Motor neuron (in vitro differentiated cells): ENCODE measurements around the gene GPBAR1. TPM values are rescaled to one million over a fixed set of nuclear protein-coding genes. Genes with fewer than 3 reads are reported as not detected.

Experiments used
- ATAC-seq, 8 experiments: fragments of 200-7000 bp; cut with Tn5 transposase; replicated peaks in 6 of 8; 2 replicates each; pipeline ENCODE4 v1.8.0; 2021; ENCODE audit warnings: mild to moderate bottlenecking in 8 of 8, moderate library complexity in 8 of 8
- H3K27ac ChIP-seq, 2 donors: fragments of 250-450 bp; sonication (Bioruptor Pico); 2 replicates each; pipeline ENCODE4 v1.9.0; 2021; ENCODE audit warnings: antibody characterized with exemption in 2 of 2, mild to moderate bottlenecking in 2 of 2, moderate library complexity in 1 of 2
- H3K4me1 ChIP-seq, 2 donors: fragments of 250-450 bp; sonication (Bioruptor Pico); replicated peaks in 1 of 2; 2 replicates each; pipeline ENCODE4 v1.6.1; 2021; ENCODE audit warnings: antibody characterized with exemption in 2 of 2, mild to moderate bottlenecking in 2 of 2, moderate library complexity in 1 of 2
- H3K4me3 ChIP-seq, 5 donors: fragments of 250-450 bp; sonication (Bioruptor Pico); 2 replicates each; pipeline ENCODE4 v1.9.0; 2021; ENCODE audit warnings: antibody characterized with exemption in 5 of 5, mild to moderate bottlenecking in 5 of 5, moderate library complexity in 4 of 5
- WGBS, 10 experiments: fragments of 450-650 bp; shearing (Covaris generic); methylation state at CpG; one replicate each; pipeline ENCODE4 v1.0.0; 2022; 5-methylcytosine and 5-hydroxymethylcytosine counted together
- in situ Hi-C, 9 experiments: fragments of 400-800 bp; cut with MboI; loops; one replicate each; pipeline ENCODE4 v1.15.0; 2021; ENCODE audit warnings: low sequenced_read_pairs in 9 of 9, low pct_unique_long_range_greater_than_20kb in 2 of 9; ENCODE audit not compliant: unreplicated experiment in 9 of 9
- total RNA-seq, 8 experiments: library from RNA; unstranded; fragments of 300-600 nt; gene quantifications; 2 replicates each; pipeline versions ENCODE4 v1.2.3 to v1.2.4, GENCODE V29; 2022

The GPBAR1 gene
- total RNA-seq, 8 experiments from 2014 or later: 0.49 to 6.9 (median 0.85) TPM

GRCh38 chr2:218284106-218284811 lies 23.4 kb downstream of the GPBAR1 start:
- Histone ChIP-seq H3K4me1 (peaks cover 3 to 4% of the 10 kb centered on the region in 2 donors), H3K4me3 (no peak overlapping the region), H3K27ac (no peak overlapping the region)
- in situ Hi-C loops: loop anchor here in 7 of 9 experiments (25.0 kb wide), 2 partner anchors 103 to 403 kb away; partner anchors contain the start of genes CTDSP1 (in 7 of the 7) and SLC11A1 (in 7 of the 7)
- ATAC-seq: peak in 2 of 8 experiments; percentile 18
- WGBS, 10 experiments: 7 to 100% (median 93%) methylated on average over 1 to 8 of the region's 16 CpGs; no CpG with 5 or more reads in 3 of the 10 experiments

- in situ Hi-C loops: loop anchor here in 7 of 9 experiments (25.0 kb wide), 2 partner anchors 102 to 402 kb away; partner anchors contain the start of genes CTDSP1 (in 7 of the 7) and SLC11A1 (in 7 of the 7)
- 26 to 79% (median 27%) methylated on average over 3 to 4 of the region's 6 CpGs; no CpG with 5 or more reads in 7 of the 10 experiments for WGBS, 10 experiments
- peaks cover 4 to 6% of the 10 kb centered on the region in 2 donors for H3K4me1 ChIP-seq
- ATAC-seq: no peak
- H3K4me3 ChIP-seq: no peak overlapping the region
- no peak overlapping the region for H3K27ac ChIP-seq
Measured at GRCh38 chr2:218285604-218286003, 24.8 kb downstream of the GPBAR1 start.

GRCh38 chr2:218286570-218287459 lies 26.0 kb downstream of the GPBAR1 start:
- H3K4me1 ChIP-seq: peaks cover 4 to 6% of the 10 kb centered on the region in 2 donors
- H3K27ac ChIP-seq: no peak overlapping the region
- peak; percentile 51 to 90 (median 86) for ATAC-seq
- H3K4me3 ChIP-seq: peak overlapping the region in 2 of 5 donors; percentile 13 to 24
- in situ Hi-C loops: loop anchor here in 7 of 9 experiments (25.0 kb wide), 2 partner anchors 100 to 400 kb away; partner anchors contain the start of genes CTDSP1 (in 7 of the 7) and SLC11A1 (in 7 of the 7)
- WGBS, 10 experiments: 0 to 83% (median 33%) methylated on average over 1 to 7 of the region's 11 CpGs; no CpG with 5 or more reads in 2 of the 10 experiments

- H3K4me1 ChIP-seq: peaks cover 4 to 6% of the 10 kb centered on the region in 2 donors
- H3K27ac ChIP-seq: no peak overlapping the region
- H3K4me3 ChIP-seq: no peak overlapping the region
- peak in 3 of 8 experiments; percentile 13 to 30 (median 24) for ATAC-seq
- in situ Hi-C loops: loop anchor here in 7 of 9 experiments (25.0 kb wide), 2 partner anchors 98 to 398 kb away; partner anchors contain the start of genes CTDSP1 (in 7 of the 7) and SLC11A1 (in 7 of the 7)
- WGBS, 10 experiments: 0 to 55% (median 51%) methylated on average over 1 to 6 of the region's 6 CpGs; no CpG with 5 or more reads in 3 of the 10 experiments
Measured at GRCh38 chr2:218289639-218290315, 29.0 kb downstream of the GPBAR1 start.

- Histone ChIP-seq H3K4me1 (peaks cover 4 to 6% of the 10 kb centered on the region in 2 donors), H3K4me3 (no peak overlapping the region), H3K27ac (no peak overlapping the region)
- ATAC-seq: no peak
- in situ Hi-C loops: loop anchor here in 7 of 9 experiments (25.0 kb wide), 2 partner anchors 97 to 397 kb away; partner anchors contain the start of genes CTDSP1 (in 7 of the 7) and SLC11A1 (in 7 of the 7)
- WGBS, 10 experiments: 7 to 100% (median 63%) methylated on average over 1 to 6 of the region's 12 CpGs; no CpG with 5 or more reads in 2 of the 10 experiments
Measured at GRCh38 chr2:218290316-218291261, 29.8 kb downstream of the GPBAR1 start.

GRCh38 chr2:218291318-218292047 lies 30.7 kb downstream of the GPBAR1 start:
- Histone ChIP-seq H3K4me3 (no peak overlapping the region), H3K4me1 (peaks cover 4 to 6% of the 10 kb centered on the region in 2 donors)

GRCh38 chr2:218292048-218293014 lies 31.5 kb downstream of the GPBAR1 start, which contains the start of gene TMBIM1:
Gene TMBIM1, minus strand, starts transcription at chr2:218292503. Its CDS starts 10,362 bp downstream, at chr2:218282141.
- Histone ChIP-seq H3K4me1 (peaks cover 0 to 3% of the 10 kb centered on the region in 2 donors), H3K27ac (no peak within 1 kb of the TSS), H3K4me3 (no peak within 1 kb of the TSS)
- in situ Hi-C loops: loop anchor here in 7 of 9 experiments (25.0 kb wide), 2 partner anchors 95 to 395 kb away; partner anchors contain the start of genes CTDSP1 (in 7 of the 7) and SLC11A1 (in 7 of the 7)
- 23 to 88% (median 60%) methylated on average over 3 to 5 of the region's 63 CpGs; no CpG with 5 or more reads in 1 of the 10 experiments for WGBS, 10 experiments
- peak; percentile 36 to 91 (median 67) for ATAC-seq

More at GRCh38 chr2:218291318-218292047, 30.7 kb downstream of the GPBAR1 start:
- ATAC-seq: no peak
- in situ Hi-C loops: loop anchor here in 7 of 9 experiments (25.0 kb wide), 2 partner anchors 96 to 396 kb away; partner anchors contain the start of genes CTDSP1 (in 7 of the 7) and SLC11A1 (in 7 of the 7)
- 0 to 86% (median 67%) methylated on average over 1 to 5 of the region's 12 CpGs; no CpG with 5 or more reads in 6 of the 10 experiments for WGBS, 10 experiments
- H3K27ac ChIP-seq: no peak overlapping the region

GRCh38 chr2:218293715-218294429 lies 33.1 kb downstream of the GPBAR1 start:
- Histone ChIP-seq H3K4me3 (no peak overlapping the region), H3K4me1 (peaks cover 0 to 3% of the 10 kb centered on the region in 2 donors), H3K27ac (no peak overlapping the region)
- WGBS, 10 experiments: 50 to 100% (median 73%) methylated on average over 1 to 5 of the region's 5 CpGs
- no peak for ATAC-seq
- in situ Hi-C loops: loop anchor here in 7 of 9 experiments (25.0 kb wide), 2 partner anchors 93 to 393 kb away; partner anchors contain the start of genes CTDSP1 (in 7 of the 7) and SLC11A1 (in 7 of the 7)

- H3K27ac ChIP-seq: no peak overlapping the region
- ATAC-seq: no peak
- peaks cover 0 to 3% of the 10 kb centered on the region in 2 donors for H3K4me1 ChIP-seq
- in situ Hi-C loops: loop anchor here in 7 of 9 experiments (25.0 kb wide), 2 partner anchors 93 to 393 kb away; partner anchors contain the start of genes CTDSP1 (in 7 of the 7) and SLC11A1 (in 7 of the 7)
- WGBS, 10 experiments: 70 to 100% (median 86%) methylated on average over 1 to 5 of the region's 5 CpGs; no CpG with 5 or more reads in 1 of the 10 experiments
- H3K4me3 ChIP-seq: no peak overlapping the region
Measured at GRCh38 chr2:218294430-218295022, 33.7 kb downstream of the GPBAR1 start.
